Upper lobe of right lung (tissue), 1 donor: ENCODE measurements around the gene TULP3. TPM values are rescaled to one million over a fixed set of nuclear protein-coding genes. Genes with fewer than 3 reads are reported as not detected.

Experiments used
- ATAC-seq: fragments of 200-7000 bp; cut with Tn5 transposase; one replicate; pipeline ENCODE4 v1.9.1; 2020; ENCODE audit warnings: mild to moderate bottlenecking, moderate library complexity
- DNase-seq: peaks from one replicate; pipeline ENCODE4 v3.0.0-alpha.2; 2020
- H3K27ac ChIP-seq: fragments of 200-600 bp; one replicate; pipeline ENCODE4 v1.8.0; 2022
- H3K27me3 ChIP-seq: fragments of 200-600 bp; one replicate; pipeline ENCODE4 v1.8.0; 2022; ENCODE audit warnings: mild to moderate bottlenecking
- H3K36me3 ChIP-seq: fragments of 200-600 bp; one replicate; pipeline ENCODE4 v1.8.0; 2022
- H3K4me1 ChIP-seq: fragments of 200-600 bp; one replicate; pipeline ENCODE4 v1.8.0; 2022
- H3K4me3 ChIP-seq: fragments of 200-600 bp; one replicate; pipeline ENCODE4 v1.8.0; 2022; ENCODE audit warnings: mild to moderate bottlenecking
- H3K9me3 ChIP-seq: fragments of 200-600 bp; one replicate; pipeline ENCODE4 v1.8.0; 2022
- intact Hi-C: fragments of 100-400 bp; cut with DNase I; formaldehyde crosslinking; loops from one replicate; pipeline ENCODE4 v1.11.0; 2022
- total RNA-seq: library from RNA; stranded (reverse); fragmentation: NEBNext Ultra II Directional; extraction: Animal tissue kit (Norgen Biotek cat#: 25700); gene quantifications from one replicate; pipeline ENCODE4 v1.2.1, GENCODE V29; 2021
- TF ChIP-seq, protein P1 (sequence below): fragments of 200-600 bp; IDR thresholded peaks from one replicate; pipeline ENCODE4 v1.8.0; 2022; ENCODE audit warnings: antibody characterized with exemption
- donor health status: DM: no; HTN: yes; CAD: no; lungs with severe emphysema.

Gene TULP3
- total RNA-seq, 1 donor from 2014 or later = 16.3 TPM

DNA sequence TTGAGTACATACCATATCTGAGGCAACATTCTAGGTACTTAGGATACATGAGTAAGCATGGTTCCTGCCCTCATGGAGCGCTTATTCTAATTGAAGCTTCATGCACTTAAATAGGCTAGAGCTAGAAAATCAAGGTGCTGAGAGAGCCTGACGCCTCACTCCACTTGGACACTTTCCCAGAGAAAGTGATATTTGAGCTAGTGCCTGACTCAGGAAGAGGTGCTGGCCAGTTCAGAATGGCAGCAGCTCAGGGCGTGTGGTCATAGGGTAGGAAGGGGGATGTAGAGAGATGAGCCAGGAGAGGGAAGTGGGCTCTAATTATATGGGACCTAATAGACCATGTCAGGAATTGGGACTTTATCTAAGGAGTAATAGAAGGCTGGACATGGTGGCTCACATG is 33.3 kb downstream of the TULP3 start:
- Histone ChIP-seq H3K4me3 (no peak overlapping the region), H3K9me3 (no peaks in the 10 kb centered on the region), H3K36me3 (peaks cover 69% of the 10 kb centered on the region), H3K27ac (no peak overlapping the region), H3K27me3 (no peaks in the 10 kb centered on the region), H3K4me1 (no peaks in the 10 kb centered on the region)
- DNase-seq (no peak), ATAC-seq (no peak)
- TF ChIP-seq, protein P1, sequence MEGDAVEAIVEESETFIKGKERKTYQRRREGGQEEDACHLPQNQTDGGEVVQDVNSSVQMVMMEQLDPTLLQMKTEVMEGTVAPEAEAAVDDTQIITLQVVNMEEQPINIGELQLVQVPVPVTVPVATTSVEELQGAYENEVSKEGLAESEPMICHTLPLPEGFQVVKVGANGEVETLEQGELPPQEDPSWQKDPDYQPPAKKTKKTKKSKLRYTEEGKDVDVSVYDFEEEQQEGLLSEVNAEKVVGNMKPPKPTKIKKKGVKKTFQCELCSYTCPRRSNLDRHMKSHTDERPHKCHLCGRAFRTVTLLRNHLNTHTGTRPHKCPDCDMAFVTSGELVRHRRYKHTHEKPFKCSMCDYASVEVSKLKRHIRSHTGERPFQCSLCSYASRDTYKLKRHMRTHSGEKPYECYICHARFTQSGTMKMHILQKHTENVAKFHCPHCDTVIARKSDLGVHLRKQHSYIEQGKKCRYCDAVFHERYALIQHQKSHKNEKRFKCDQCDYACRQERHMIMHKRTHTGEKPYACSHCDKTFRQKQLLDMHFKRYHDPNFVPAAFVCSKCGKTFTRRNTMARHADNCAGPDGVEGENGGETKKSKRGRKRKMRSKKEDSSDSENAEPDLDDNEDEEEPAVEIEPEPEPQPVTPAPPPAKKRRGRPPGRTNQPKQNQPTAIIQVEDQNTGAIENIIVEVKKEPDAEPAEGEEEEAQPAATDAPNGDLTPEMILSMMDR = no peak
- intact Hi-C loops = no loop called here

DNA sequence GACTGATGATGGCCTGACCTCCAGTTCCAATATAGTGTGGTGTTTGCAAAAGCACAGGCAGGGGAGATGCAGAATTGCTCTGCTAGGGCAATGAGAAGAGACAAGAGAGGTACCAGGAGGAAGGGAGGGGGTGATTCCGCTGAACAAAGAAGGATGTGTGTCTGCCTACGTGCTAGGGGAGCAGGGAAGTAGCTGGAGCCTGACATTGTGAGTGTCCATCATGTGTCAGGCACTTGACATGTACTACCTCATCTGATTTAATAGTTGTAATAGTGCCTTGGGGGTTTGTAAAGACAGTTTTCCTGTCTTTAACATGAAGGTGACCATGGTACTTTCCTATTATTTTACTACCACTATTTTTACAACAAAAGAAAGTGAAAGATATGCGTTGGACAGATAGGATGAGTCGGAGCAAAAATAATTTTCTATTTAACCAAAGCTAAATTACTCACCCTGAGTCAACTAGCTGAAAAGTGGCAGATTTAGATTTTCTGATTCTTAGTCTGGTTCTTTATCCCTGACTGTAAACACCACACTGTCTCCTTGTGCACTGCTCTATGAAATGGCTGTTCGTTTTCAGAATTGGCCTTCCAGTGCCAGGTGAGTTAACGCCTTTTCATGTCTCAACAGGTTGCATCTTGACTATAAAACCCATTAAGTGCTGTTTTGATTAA is 34.8 kb downstream of the TULP3 start:
- Histone ChIP-seq H3K4me1 (no peaks in the 10 kb centered on the region), H3K9me3 (no peaks in the 10 kb centered on the region), H3K36me3 (peaks cover 69% of the 10 kb centered on the region), H3K27me3 (no peaks in the 10 kb centered on the region), H3K4me3 (no peak overlapping the region), H3K27ac (no peak overlapping the region)
- ATAC-seq = no peak
- DNase-seq = no peak
- TF ChIP-seq, protein P1 = no peak
- intact Hi-C loops = no loop called here

DNA sequence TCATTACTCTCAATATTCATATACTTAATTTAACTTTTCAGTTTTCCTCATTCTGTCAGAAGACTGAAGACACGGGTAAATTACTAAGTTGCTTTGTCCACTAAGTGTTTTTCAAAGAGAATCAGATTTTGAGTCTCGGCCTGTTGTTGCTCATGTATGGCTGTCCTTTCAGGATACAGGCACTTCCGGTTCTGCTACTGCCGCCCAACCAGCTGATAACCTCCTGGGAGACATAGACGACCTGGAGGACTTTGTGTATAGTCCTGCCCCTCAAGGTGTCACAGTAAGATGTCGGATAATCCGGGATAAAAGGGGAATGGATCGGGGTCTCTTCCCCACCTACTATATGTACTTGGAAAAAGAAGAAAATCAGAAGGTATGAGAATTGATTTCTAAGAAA is 40.2 kb downstream of the TULP3 start:
- peaks cover 68% of the 10 kb centered on the region for H3K36me3 ChIP-seq
- H3K27ac ChIP-seq = no peak overlapping the region
- no peaks in the 10 kb centered on the region for H3K9me3 ChIP-seq
- no peak for ATAC-seq
- intact Hi-C loops = no loop called here
- no peak overlapping the region for H3K4me3 ChIP-seq
- DNase-seq = no peak
- TF ChIP-seq, protein P1 = no peak
- no peaks in the 10 kb centered on the region for H3K4me1 ChIP-seq
- no peaks in the 10 kb centered on the region for H3K27me3 ChIP-seq

DNA sequence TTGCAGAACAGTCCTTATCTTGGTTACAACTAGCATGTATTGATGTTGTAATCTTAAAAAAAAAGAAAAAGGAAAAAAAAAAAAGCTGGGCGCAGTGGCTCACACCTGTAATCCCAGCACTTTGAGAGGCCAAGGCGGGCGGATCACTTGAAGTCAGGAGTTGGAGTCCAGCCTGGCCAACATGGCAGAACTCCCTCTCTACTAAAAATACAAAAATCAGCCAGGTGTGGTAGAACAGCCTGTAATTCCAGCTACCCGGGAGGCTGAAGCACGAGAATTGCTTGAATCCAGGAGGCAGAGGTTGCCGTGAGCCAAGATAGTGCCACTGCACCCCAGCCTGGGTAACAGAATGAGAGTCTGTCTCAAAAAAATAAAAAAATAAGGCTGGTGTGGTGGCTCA is 42.9 kb downstream of the TULP3 start:
- Histone ChIP-seq H3K27me3 (no peaks in the 10 kb centered on the region), H3K4me1 (no peaks in the 10 kb centered on the region), H3K9me3 (no peaks in the 10 kb centered on the region), H3K4me3 (no peak overlapping the region), H3K27ac (no peak overlapping the region), H3K36me3 (peaks cover 78% of the 10 kb centered on the region)
- TF ChIP-seq, protein P1 = no peak
- intact Hi-C loops = no loop called here
- ATAC-seq = no peak
- DNase-seq = no peak

DNA sequence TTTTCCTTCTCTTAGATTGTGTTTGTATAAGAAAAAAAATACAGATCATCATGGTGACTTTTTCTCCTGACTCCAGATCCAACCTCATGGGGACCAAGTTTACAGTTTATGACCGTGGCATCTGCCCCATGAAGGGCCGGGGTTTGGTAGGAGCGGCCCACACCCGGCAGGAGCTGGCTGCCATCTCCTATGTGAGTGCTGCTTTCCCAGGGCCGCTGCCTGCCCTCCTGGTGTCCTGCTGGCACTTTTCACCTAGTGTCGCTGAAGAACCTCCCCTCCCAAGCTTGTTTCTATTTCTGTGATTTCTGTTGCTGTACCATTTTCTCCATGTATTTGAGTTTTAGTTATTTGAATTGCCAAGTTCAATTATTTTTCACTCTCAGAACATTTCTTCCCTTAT is 43.7 kb downstream of the TULP3 start:
- no peaks in the 10 kb centered on the region for H3K9me3 ChIP-seq
- DNase-seq = no peak
- no peak for ATAC-seq
- H3K27ac ChIP-seq = no peak overlapping the region
- H3K36me3 ChIP-seq = peaks cover 82% of the 10 kb centered on the region
- intact Hi-C loops = no loop called here
- TF ChIP-seq, protein P1 = no peak
- no peaks in the 10 kb centered on the region for H3K4me1 ChIP-seq
- no peak overlapping the region for H3K4me3 ChIP-seq
- H3K27me3 ChIP-seq = no peaks in the 10 kb centered on the region

DNA sequence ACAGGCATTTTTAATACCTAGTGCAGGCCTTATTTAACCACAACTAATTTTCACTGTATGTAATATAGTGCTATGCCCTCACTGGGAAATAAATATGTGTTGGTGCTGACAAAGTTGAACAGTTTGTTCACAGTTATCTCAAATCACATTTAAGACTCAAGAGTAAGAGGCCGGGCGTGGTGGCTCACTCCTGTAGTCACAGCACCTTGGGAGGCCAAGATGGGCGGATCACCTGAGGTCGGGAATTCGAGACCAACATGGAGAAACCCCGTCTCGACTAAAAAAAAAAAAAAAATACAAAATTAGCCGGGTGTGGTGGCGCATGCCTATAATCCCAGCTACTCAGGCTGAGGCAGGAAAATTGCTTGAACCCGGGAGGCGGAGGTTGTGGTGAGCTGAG is 45.6 kb downstream of the TULP3 start:
- no peaks in the 10 kb centered on the region for H3K4me1 ChIP-seq
- H3K27ac ChIP-seq = no peak overlapping the region
- ATAC-seq (no peak), DNase-seq (no peak)
- H3K9me3 ChIP-seq = no peaks in the 10 kb centered on the region
- no peaks in the 10 kb centered on the region for H3K27me3 ChIP-seq
- no peak overlapping the region for H3K4me3 ChIP-seq
- peaks cover 77% of the 10 kb centered on the region for H3K36me3 ChIP-seq
- TF ChIP-seq, protein P1 = no peak
- intact Hi-C loops = no loop called here
